K562 treated with DMSO at 1 percent for 24 hours (cell line): Measurements from ENCODE around the gene BTRC. TPM values are rescaled to one million over a fixed set of nuclear protein-coding genes. Genes with fewer than 3 reads are reported as not detected.

Source experiments
- total RNA-seq: library from RNA; unstranded; fragments of 300-600 nt; gene quantifications from 2 replicates; pipeline ENCODE4 v1.2.3, GENCODE V29; 2022; ENCODE audit warnings: low read depth; ENCODE audit not compliant: insufficient read depth

The BTRC gene
- total RNA-seq, result 7.8 and 9.3 TPM in 2 replicates

DNA sequence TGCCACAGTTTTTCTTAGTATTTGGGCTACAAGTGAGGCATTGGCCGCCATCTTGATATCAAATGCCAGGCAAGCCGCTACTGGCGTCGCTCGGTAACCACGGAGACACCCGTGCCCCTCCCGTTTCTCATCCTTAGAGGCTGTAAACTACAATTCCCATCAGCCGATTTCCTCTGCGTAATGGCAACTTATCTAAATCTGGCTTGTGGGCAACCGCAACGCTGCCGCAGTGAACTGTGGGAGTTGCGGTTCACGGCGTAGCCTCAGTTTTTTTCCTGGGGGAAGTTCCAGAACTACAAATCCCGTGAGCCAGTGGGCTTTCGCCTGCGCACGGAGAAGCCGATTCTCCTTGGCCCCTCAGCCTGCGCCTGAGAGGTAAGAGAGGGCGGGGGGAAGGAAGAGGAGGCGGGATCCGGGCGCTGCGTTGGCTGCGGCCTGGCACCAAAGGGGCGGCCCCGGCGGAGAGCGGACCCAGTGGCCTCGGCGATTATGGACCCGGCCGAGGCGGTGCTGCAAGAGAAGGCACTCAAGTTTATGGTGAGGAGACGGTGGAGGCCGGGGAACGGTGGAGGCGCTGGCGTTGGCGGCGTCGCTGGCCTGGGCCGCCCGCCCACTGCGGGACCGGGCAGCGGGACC is at the start of gene BTRC:
Gene BTRC (plus strand): TSS at position 474 of the 636 bp plus-strand sequence. CDS start 16 bp downstream, at position 490.

DNA sequence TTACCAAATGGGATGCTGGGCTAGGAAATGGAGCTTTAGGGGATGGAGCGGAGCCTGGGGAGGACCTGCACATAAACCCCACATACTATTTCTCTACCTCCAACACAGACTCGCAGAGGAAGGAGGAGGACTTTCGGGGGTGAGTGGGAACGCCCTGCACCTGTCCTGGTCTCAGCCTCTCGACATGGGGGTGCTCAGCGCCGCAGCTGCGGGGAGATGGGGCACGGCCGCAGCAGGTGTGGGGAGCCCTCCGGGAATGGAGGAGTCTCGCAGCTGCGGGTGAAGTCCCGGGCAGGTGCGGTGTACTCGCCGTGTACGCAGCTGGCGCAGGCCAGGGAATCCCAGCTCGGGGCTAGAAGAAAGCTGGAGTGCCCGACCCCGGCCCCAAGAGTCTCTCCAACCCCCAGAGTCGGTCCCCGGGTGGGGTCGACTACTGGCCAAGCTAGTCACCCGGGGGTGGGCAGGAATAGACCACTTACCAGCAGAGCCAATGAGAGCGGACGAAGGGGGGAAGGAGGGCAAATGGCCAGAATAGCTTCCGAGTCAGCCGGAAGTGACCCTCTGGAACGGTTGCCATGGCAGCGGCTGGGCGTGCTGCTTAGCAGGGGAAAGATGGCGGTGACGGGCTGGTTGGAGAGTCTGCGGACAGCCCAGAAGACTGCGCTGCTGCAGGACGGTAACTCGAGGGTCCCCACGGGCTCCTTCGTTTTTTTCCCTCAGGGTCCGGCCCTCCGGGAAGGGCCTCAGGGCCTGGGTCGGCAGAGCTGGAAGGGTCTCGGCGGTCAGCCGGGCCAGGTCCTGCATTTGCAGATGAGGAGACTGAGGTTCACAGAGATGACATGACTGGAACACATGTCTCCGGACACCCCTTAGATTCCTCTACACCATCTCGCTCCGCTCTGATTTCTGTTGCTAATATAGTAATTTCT is 234.0 kb downstream of the BTRC start, which contains the start of the genes DPCD and POLL:
Gene DPCD (plus strand): TSS at position 597 of the 929 bp plus-strand sequence. CDS start 16 bp downstream, at position 613.
Gene POLL (minus strand): TSS at position 533 of the 929 bp plus-strand sequence. CDS start 897 bp downstream, outside the sequence.

Other genes with a start within 250 kb of the BTRC start
- 0.63 and 2.0 TPM in 2 replicates for gene TLX1, start 222.9 kb upstream of the BTRC start, total RNA-seq
- gene LBX1, start 124.7 kb upstream of the BTRC start, total RNA-seq, result not detected in 2 replicates
- gene POLL, start 234.1 kb downstream of the BTRC start, total RNA-seq, result 20.1 and 21.6 TPM in 2 replicates
- gene DPCD, start 234.2 kb downstream of the BTRC start, total RNA-seq, result 13.4 and 14.5 TPM in 2 replicates